ENCODE measurements around the gene MYRF.

DNA sequence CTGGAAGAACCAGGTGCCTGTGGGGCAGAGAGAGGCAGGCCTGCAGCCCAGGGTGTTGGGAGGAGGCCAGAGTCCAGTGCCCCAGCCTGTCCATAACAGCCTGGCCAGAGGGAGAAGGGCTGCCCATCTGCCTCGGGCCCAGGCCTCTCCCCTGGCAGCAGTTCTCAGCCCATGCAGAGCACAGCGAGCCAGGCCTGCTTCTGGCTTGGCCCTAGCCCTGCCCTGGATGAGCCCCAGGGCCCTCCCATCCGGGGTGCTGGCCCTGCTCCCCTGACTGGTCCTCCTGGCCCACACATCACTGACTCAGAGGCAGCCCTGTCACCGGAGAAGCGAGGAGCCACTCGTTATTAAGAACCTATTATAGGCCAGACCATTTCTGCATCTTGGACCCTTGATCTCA is 19.7 kb upstream of the MYRF start:
- TF ChIP-seq, protein P1, sequence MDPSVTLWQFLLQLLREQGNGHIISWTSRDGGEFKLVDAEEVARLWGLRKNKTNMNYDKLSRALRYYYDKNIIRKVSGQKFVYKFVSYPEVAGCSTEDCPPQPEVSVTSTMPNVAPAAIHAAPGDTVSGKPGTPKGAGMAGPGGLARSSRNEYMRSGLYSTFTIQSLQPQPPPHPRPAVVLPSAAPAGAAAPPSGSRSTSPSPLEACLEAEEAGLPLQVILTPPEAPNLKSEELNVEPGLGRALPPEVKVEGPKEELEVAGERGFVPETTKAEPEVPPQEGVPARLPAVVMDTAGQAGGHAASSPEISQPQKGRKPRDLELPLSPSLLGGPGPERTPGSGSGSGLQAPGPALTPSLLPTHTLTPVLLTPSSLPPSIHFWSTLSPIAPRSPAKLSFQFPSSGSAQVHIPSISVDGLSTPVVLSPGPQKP (IDR thresholded peaks at IDR 0.05; ENCODE audit: borderline replicate concordance, low read depth, low read length) = no peak
- TF ChIP-seq RAD21 (IDR thresholded peaks at IDR 0.05; ENCODE audit: low read length) (no peak), RCOR1 (IDR thresholded peaks at IDR 0.05; ENCODE audit: insufficient replicate concordance, low read length) (no peak), POLR2A (IDR thresholded peaks at IDR 0.05; ENCODE audit: low read depth, low read length) (no peak), NFE2L2 (IDR thresholded peaks at IDR 0.05; ENCODE audit: low read depth, low read length) (no peak), FOS (IDR thresholded peaks at IDR 0.05; ENCODE audit: low read depth, low read length) (no peak), BHLHE40 (IDR thresholded peaks at IDR 0.05; ENCODE audit: low read depth, low read length) (no peak), MAFK (IDR thresholded peaks at IDR 0.05; ENCODE audit: low read depth, low read length) (no peak), SMC3 (IDR thresholded peaks at IDR 0.05; ENCODE audit: low read depth, low read length) (no peak), CEBPB (IDR thresholded peaks at IDR 0.05; ENCODE audit: low read depth, low read length) (no peak), MAZ (IDR thresholded peaks at IDR 0.05; ENCODE audit: borderline replicate concordance, low read depth, low read length) (no peak), RFX5 (IDR thresholded peaks at IDR 0.05; ENCODE audit: low read depth, low read length) (no peak)
- TF ChIP-seq, protein P2, sequence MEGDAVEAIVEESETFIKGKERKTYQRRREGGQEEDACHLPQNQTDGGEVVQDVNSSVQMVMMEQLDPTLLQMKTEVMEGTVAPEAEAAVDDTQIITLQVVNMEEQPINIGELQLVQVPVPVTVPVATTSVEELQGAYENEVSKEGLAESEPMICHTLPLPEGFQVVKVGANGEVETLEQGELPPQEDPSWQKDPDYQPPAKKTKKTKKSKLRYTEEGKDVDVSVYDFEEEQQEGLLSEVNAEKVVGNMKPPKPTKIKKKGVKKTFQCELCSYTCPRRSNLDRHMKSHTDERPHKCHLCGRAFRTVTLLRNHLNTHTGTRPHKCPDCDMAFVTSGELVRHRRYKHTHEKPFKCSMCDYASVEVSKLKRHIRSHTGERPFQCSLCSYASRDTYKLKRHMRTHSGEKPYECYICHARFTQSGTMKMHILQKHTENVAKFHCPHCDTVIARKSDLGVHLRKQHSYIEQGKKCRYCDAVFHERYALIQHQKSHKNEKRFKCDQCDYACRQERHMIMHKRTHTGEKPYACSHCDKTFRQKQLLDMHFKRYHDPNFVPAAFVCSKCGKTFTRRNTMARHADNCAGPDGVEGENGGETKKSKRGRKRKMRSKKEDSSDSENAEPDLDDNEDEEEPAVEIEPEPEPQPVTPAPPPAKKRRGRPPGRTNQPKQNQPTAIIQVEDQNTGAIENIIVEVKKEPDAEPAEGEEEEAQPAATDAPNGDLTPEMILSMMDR (conservative IDR thresholded peaks at IDR 0.05; ENCODE audit: low read depth, low read length) = no peak
- TF ChIP-seq, protein P3, sequence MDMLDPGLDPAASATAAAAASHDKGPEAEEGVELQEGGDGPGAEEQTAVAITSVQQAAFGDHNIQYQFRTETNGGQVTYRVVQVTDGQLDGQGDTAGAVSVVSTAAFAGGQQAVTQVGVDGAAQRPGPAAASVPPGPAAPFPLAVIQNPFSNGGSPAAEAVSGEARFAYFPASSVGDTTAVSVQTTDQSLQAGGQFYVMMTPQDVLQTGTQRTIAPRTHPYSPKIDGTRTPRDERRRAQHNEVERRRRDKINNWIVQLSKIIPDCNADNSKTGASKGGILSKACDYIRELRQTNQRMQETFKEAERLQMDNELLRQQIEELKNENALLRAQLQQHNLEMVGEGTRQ (IDR thresholded peaks at IDR 0.05; ENCODE audit: low read depth, low read length) = no peak
